Hepatocyte (in vitro differentiated cells): ENCODE data around the gene DAGLB. TPM values are rescaled to one million over a fixed set of nuclear protein-coding genes. Genes with fewer than 3 reads are reported as not detected.

Source experiments
- DNase-seq: peaks from one replicate; pipeline ENCODE4 v3.0.0-alpha.2; 2016; ENCODE audit warnings: low spot score
- H2AFZ ChIP-seq: fragments of 200-600 bp; sonication (generic); 2 replicates; pipeline ENCODE4 v1.6.0; 2016; ENCODE audit warnings: antibody characterized with exemption, mild to moderate bottlenecking
- H3K27ac ChIP-seq: fragments of 200-600 bp; sonication (generic); 2 replicates; pipeline ENCODE4 v1.5.1; 2016; ENCODE audit warnings: mild to moderate bottlenecking
- H3K27me3 ChIP-seq: fragments of 200-600 bp; sonication (generic); 2 replicates; pipeline ENCODE4 v1.6.1; 2016
- H3K36me3 ChIP-seq: fragments of 200-600 bp; sonication (generic); replicated peaks from 2 replicates; pipeline ENCODE4 v1.5.1; 2016; ENCODE audit warnings: low read depth; ENCODE audit not compliant: insufficient read depth
- H3K4me1 ChIP-seq: fragments of 200-600 bp; sonication (generic); 2 replicates; pipeline ENCODE4 v1.5.1; 2016; ENCODE audit warnings: mild to moderate bottlenecking, moderate library complexity; ENCODE audit not compliant: insufficient read depth
- H3K4me2 ChIP-seq: fragments of 200-600 bp; sonication (generic); 2 replicates; pipeline ENCODE4 v1.6.0; 2016
- H3K4me3 ChIP-seq: fragments of 200-600 bp; sonication (generic); 2 replicates; pipeline ENCODE4 v1.5.1; 2016; ENCODE audit warnings: mild to moderate bottlenecking
- H3K79me2 ChIP-seq: fragments of 200-600 bp; sonication (generic); 2 replicates; pipeline ENCODE4 v1.6.0; 2017; ENCODE audit warnings: mild to moderate bottlenecking
- H3K9me2 ChIP-seq: fragments of 200-600 bp; sonication (generic); replicated peaks from 2 replicates; pipeline ENCODE4 v1.6.0; 2017; ENCODE audit warnings: mild to moderate bottlenecking; ENCODE audit not compliant: insufficient read depth
- H3K9me3 ChIP-seq: fragments of 200-600 bp; sonication (generic); 2 replicates; pipeline ENCODE4 v1.5.1; 2016; ENCODE audit warnings: low read depth, mild to moderate bottlenecking
- H4K20me1 ChIP-seq: fragments of 200-600 bp; sonication (generic); 2 replicates; pipeline ENCODE4 v1.6.0; 2016; ENCODE audit warnings: mild to moderate bottlenecking; ENCODE audit not compliant: insufficient read depth, poor library complexity, severe bottlenecking
- CTCF ChIP-seq: fragments of 200-600 bp; sonication (generic); IDR thresholded peaks from 2 replicates; pipeline ENCODE4 v1.5.1; 2016; ENCODE audit warnings: antibody characterized with exemption, mild to moderate bottlenecking; ENCODE audit not compliant: poor library complexity
- EZH2 ChIP-seq: fragments of 200-600 bp; sonication (generic); IDR thresholded peaks from 2 replicates; pipeline ENCODE4 v1.6.1; 2016; ENCODE audit warnings: antibody characterized with exemption, mild to moderate bottlenecking, borderline replicate concordance
- EZH2phosphoT487 ChIP-seq: fragments of 200-600 bp; sonication (generic); IDR thresholded peaks from one replicate; pipeline ENCODE4 v1.6.1; 2018; ENCODE audit warnings: antibody characterized with exemption, mild to moderate bottlenecking, low read depth, moderate library complexity; ENCODE audit not compliant: unreplicated experiment, severe bottlenecking
- WGBS: methylation state at CpG from one replicate; pipeline ENCODE4 v1.1.6; 2016; ENCODE audit warnings: low lambda C conversion rate; ENCODE audit errors: missing lambda C conversion rate; 5-methylcytosine and 5-hydroxymethylcytosine counted together
- polyA plus RNA-seq: library from polyadenylated mRNA; unstranded; fragments of >200 nt; fragmentation: Nextera tagmentation; extraction: Ambion mirVana; gene quantifications from 2 replicates; pipeline ENCODE4 v1.2.1, GENCODE V29; 2016
- total RNA-seq: library from RNA; depleted of rRNA; stranded (reverse); fragments of >200 nt; gene quantifications from 2 replicates; pipeline ENCODE4 v1.2.3, GENCODE V29; 2014

DAGLB gene
- total and polyA plus RNA-seq, 2 experiments from 2014 or later: 17.5 to 22.2 TPM

- Histone ChIP-seq H2AFZ (no peak overlapping the region), H3K9me3 (no peaks in the 10 kb centered on the region), H3K36me3 (no peaks in the 10 kb centered on the region), H3K27ac (no peak overlapping the region), H4K20me1 (no peaks in the 10 kb centered on the region), H3K9me2 (no peaks in the 10 kb centered on the region), H3K27me3 (no peaks in the 10 kb centered on the region), H3K4me3 (no peak overlapping the region), H3K4me2 (no peak overlapping the region), H3K4me1 (no peaks in the 10 kb centered on the region), H3K79me2 (no peaks in the 10 kb centered on the region)
- WGBS: 95% methylated on average over 10 of the region's 10 CpGs
- DNase-seq: no peak
- no peak for TF ChIP-seq CTCF
- no peak for TF ChIP-seq EZH2phosphoT487
- no peak for TF ChIP-seq EZH2
These were observed 27.1 kb downstream of the DAGLB start for GRCh38 chr7:6420680-6421079.

- no peaks in the 10 kb centered on the region for H3K79me2 ChIP-seq
- no peak overlapping the region for H3K27ac ChIP-seq
- TF ChIP-seq EZH2: no peak
- no peak for TF ChIP-seq EZH2phosphoT487
- TF ChIP-seq CTCF: no peak
- H3K4me2 ChIP-seq: no peak overlapping the region
- no peak overlapping the region for H3K4me3 ChIP-seq
- no peaks in the 10 kb centered on the region for H3K36me3 ChIP-seq
- no peaks in the 10 kb centered on the region for H3K9me3 ChIP-seq
- no peaks in the 10 kb centered on the region for H4K20me1 ChIP-seq
- DNase-seq: no peak
- H2AFZ ChIP-seq: no peak overlapping the region
- no peaks in the 10 kb centered on the region for H3K27me3 ChIP-seq
- H3K4me1 ChIP-seq: no peaks in the 10 kb centered on the region
- whole genome bisulfite sequencing: 92% methylated on average over 16 of the region's 16 CpGs
- H3K9me2 ChIP-seq: no peaks in the 10 kb centered on the region
These were observed 28.4 kb downstream of the DAGLB start for GRCh38 chr7:6419310-6419773.

- WGBS: 96% methylated on average over 5 of the region's 5 CpGs
- no peaks in the 10 kb centered on the region for H3K36me3 ChIP-seq
- DNase-seq: no peak
These were observed 30.3 kb downstream of the DAGLB start for GRCh38 chr7:6417408-6417807.

More at GRCh38 chr7:6417408-6417807, 30.3 kb downstream of the DAGLB start:
- no peak overlapping the region for H3K4me3 ChIP-seq
- no peaks in the 10 kb centered on the region for H3K9me3 ChIP-seq
- H3K4me2 ChIP-seq: no peak overlapping the region
- TF ChIP-seq CTCF: no peak
- TF ChIP-seq EZH2: no peak
- TF ChIP-seq EZH2phosphoT487: no peak
- H3K27ac ChIP-seq: no peak overlapping the region
- H3K4me1 ChIP-seq: no peaks in the 10 kb centered on the region
- H4K20me1 ChIP-seq: no peaks in the 10 kb centered on the region
- H3K27me3 ChIP-seq: no peaks in the 10 kb centered on the region
- H3K9me2 ChIP-seq: no peaks in the 10 kb centered on the region
- no peak overlapping the region for H2AFZ ChIP-seq
- H3K79me2 ChIP-seq: no peaks in the 10 kb centered on the region
